ENCODE results near the gene DMD.

DMD gene

DNA sequence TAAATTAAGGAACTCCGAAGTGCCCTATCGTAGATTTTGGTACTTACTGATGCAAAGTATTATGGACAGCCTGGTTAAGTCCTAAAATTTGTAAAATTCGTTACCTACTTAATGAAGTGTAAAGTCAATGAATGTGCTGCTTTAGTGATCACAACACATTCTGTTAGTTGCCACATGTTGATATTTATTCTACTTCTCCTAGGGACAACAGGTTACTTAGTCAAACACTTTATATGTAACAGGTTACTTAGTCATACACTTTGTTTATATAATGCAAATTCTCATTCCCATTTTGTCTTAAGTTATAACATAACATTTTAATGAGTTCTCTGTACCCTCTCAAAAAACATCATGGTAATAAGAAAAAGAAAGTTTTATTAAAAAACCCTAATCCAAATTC is 1496.6 kb downstream of the DMD start:
- TF ChIP-seq, protein P1, sequence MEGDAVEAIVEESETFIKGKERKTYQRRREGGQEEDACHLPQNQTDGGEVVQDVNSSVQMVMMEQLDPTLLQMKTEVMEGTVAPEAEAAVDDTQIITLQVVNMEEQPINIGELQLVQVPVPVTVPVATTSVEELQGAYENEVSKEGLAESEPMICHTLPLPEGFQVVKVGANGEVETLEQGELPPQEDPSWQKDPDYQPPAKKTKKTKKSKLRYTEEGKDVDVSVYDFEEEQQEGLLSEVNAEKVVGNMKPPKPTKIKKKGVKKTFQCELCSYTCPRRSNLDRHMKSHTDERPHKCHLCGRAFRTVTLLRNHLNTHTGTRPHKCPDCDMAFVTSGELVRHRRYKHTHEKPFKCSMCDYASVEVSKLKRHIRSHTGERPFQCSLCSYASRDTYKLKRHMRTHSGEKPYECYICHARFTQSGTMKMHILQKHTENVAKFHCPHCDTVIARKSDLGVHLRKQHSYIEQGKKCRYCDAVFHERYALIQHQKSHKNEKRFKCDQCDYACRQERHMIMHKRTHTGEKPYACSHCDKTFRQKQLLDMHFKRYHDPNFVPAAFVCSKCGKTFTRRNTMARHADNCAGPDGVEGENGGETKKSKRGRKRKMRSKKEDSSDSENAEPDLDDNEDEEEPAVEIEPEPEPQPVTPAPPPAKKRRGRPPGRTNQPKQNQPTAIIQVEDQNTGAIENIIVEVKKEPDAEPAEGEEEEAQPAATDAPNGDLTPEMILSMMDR (conservative IDR thresholded peaks at IDR 0.05; ENCODE audit: low read length), result no peak
- no peak for TF ChIP-seq EZH2phosphoT487 (IDR thresholded peaks at IDR 0.05; ENCODE audit: borderline replicate concordance)
- Histone ChIP-seq H4K20me1 (ENCODE audit: insufficient read depth, low read length, poor library complexity, severe bottlenecking) (no peaks in the 10 kb centered on the region), H3K4me2 (ENCODE audit: low read depth, low read length, poor library complexity, severe bottlenecking) (no peak overlapping the region), H3F3A (ENCODE audit: low read depth) (no peaks in the 10 kb centered on the region), H2AFZ (ENCODE audit: low read length) (no peak overlapping the region), H3K9me2 (replicated peaks; ENCODE audit: low read depth, low read length) (no peaks in the 10 kb centered on the region), H3K79me2 (ENCODE audit: insufficient read depth, low read length) (no peaks in the 10 kb centered on the region), H3K4me1 (ENCODE audit: insufficient read depth, low read length, poor library complexity, severe bottlenecking) (no peaks in the 10 kb centered on the region), H3K9ac (ENCODE audit: low read depth, low read length, poor library complexity, severe bottlenecking) (no peak overlapping the region), H3K4me3 (ENCODE audit: low read length, poor library complexity, severe bottlenecking) (no peak overlapping the region), H3K9me3 (ENCODE audit: insufficient read depth, low read depth, low read length) (no peaks in the 10 kb centered on the region), H3K27me3 (ENCODE audit: insufficient read depth, low read length, poor library complexity, severe bottlenecking) (no peaks in the 10 kb centered on the region), H3K36me3 (ENCODE audit: insufficient read depth, low read length) (no peaks in the 10 kb centered on the region)

DNA sequence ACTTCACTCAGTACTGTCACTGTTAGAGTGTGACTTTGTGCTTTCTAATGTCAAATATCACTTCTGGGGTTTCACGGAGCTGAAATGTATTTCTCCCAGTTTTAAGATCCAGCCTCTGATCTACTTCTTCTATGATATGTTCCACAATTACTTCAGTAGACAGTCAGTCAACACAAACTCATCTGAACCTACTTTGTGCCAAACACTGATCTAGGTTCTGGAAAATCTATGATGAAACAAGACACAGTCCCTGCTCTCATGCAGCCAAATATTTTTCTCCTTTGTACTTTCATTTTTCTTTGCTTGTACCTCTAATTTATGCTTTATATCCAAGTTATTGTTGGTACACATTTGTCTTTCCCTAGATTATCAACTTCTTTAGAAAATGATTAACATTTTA is 1498.2 kb downstream of the DMD start:
- H3K36me3 ChIP-seq (ENCODE audit: insufficient read depth, low read length), result no peaks in the 10 kb centered on the region
- no peaks in the 10 kb centered on the region for H3K9me3 ChIP-seq (ENCODE audit: insufficient read depth, low read depth, low read length)
- H3F3A ChIP-seq (ENCODE audit: low read depth), result no peaks in the 10 kb centered on the region
- H3K27me3 ChIP-seq (ENCODE audit: insufficient read depth, low read length, poor library complexity, severe bottlenecking), result no peaks in the 10 kb centered on the region
- no peaks in the 10 kb centered on the region for H4K20me1 ChIP-seq (ENCODE audit: insufficient read depth, low read length, poor library complexity, severe bottlenecking)
- no peaks in the 10 kb centered on the region for H3K4me1 ChIP-seq (ENCODE audit: insufficient read depth, low read length, poor library complexity, severe bottlenecking)
- H3K4me3 ChIP-seq (ENCODE audit: low read length, poor library complexity, severe bottlenecking), result no peak overlapping the region
- H3K79me2 ChIP-seq (ENCODE audit: insufficient read depth, low read length), result no peaks in the 10 kb centered on the region
- no peak overlapping the region for H3K9ac ChIP-seq (ENCODE audit: low read depth, low read length, poor library complexity, severe bottlenecking)
- H2AFZ ChIP-seq (ENCODE audit: low read length), result no peak overlapping the region
- H3K4me2 ChIP-seq (ENCODE audit: low read depth, low read length, poor library complexity, severe bottlenecking), result no peak overlapping the region
- H3K9me2 ChIP-seq (replicated peaks; ENCODE audit: low read depth, low read length), result no peaks in the 10 kb centered on the region
- TF ChIP-seq, protein P1 (conservative IDR thresholded peaks at IDR 0.05; ENCODE audit: low read length), result no peak
- TF ChIP-seq EZH2phosphoT487 (IDR thresholded peaks at IDR 0.05; ENCODE audit: borderline replicate concordance), result no peak

DNA sequence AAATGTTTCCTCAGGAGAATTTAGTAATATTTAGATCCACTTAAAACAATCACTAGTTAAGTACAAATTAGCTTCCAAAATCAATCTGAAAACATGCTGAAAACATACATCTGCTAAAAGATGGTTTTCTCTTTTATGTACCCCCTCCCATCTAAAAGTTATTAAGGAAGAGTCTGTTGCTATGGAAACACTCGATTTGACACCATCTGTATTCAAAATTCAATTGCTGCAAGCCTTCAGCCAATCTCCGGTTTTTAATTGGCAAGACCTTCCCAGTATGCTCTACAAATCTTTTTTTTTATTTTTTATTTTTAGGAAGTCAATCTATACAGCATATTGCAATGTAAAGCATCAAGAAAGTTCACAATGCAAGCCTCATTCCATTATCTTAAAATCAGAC is 1500.2 kb downstream of the DMD start:
- Histone ChIP-seq H3K9ac (ENCODE audit: low read depth, low read length, poor library complexity, severe bottlenecking) (no peak overlapping the region), H3K27me3 (ENCODE audit: insufficient read depth, low read length, poor library complexity, severe bottlenecking) (no peaks in the 10 kb centered on the region), H3F3A (ENCODE audit: low read depth) (no peaks in the 10 kb centered on the region), H3K79me2 (ENCODE audit: insufficient read depth, low read length) (no peaks in the 10 kb centered on the region), H3K4me3 (ENCODE audit: low read length, poor library complexity, severe bottlenecking) (no peak overlapping the region), H3K9me2 (replicated peaks; ENCODE audit: low read depth, low read length) (no peaks in the 10 kb centered on the region), H4K20me1 (ENCODE audit: insufficient read depth, low read length, poor library complexity, severe bottlenecking) (no peaks in the 10 kb centered on the region), H3K4me2 (ENCODE audit: low read depth, low read length, poor library complexity, severe bottlenecking) (no peak overlapping the region), H2AFZ (ENCODE audit: low read length) (no peak overlapping the region), H3K4me1 (ENCODE audit: insufficient read depth, low read length, poor library complexity, severe bottlenecking) (peaks cover 3% of the 10 kb centered on the region), H3K9me3 (ENCODE audit: insufficient read depth, low read depth, low read length) (no peaks in the 10 kb centered on the region), H3K36me3 (ENCODE audit: insufficient read depth, low read length) (no peaks in the 10 kb centered on the region)
- TF ChIP-seq EZH2phosphoT487 (IDR thresholded peaks at IDR 0.05; ENCODE audit: borderline replicate concordance), result no peak
- TF ChIP-seq, protein P1 (conservative IDR thresholded peaks at IDR 0.05; ENCODE audit: low read length), result no peak
